Upper lobe of left lung (tissue), 6 donors: ENCODE results near the gene EIF4EBP2. TPM values are rescaled to one million over a fixed set of nuclear protein-coding genes. Genes with fewer than 3 reads are reported as not detected.

Source experiments
- ATAC-seq, 2 donors: fragments of 200-7000 bp; cut with Tn5 transposase; one replicate each; pipeline ENCODE4 v1.9.1; 2022; ENCODE audit warnings: mild to moderate bottlenecking in 2 of 2, moderate library complexity in 2 of 2; ENCODE audit not compliant: low FRiP score in 2 of 2
- DNase-seq, 2 donors: peaks; one replicate each; pipeline ENCODE4 v3.0.0-alpha.2; 2019 to 2020
- H3K27ac ChIP-seq, 4 donors: fragments of 200-600 bp; sonication (generic); one replicate each; pipeline ENCODE4 v1.5.1; 2016 to 2019
- H3K27me3 ChIP-seq, 4 donors: fragments of 200-600 bp; sonication (generic); one replicate each; pipeline ENCODE4 v1.5.1; 2017 to 2019
- H3K36me3 ChIP-seq, 4 donors: fragments of 200-600 bp; sonication (generic); one replicate each; pipeline ENCODE4 v1.5.1; 2016 to 2019
- H3K4me1 ChIP-seq, 4 donors: fragments of 200-600 bp; sonication (generic); one replicate each; pipeline ENCODE4 v1.5.1; 2018 to 2019
- H3K4me3 ChIP-seq, 4 donors: fragments of 200-600 bp; sonication (generic); one replicate each; pipeline ENCODE4 v1.5.1; 2017 to 2019; ENCODE audit warnings: mild to moderate bottlenecking in 2 of 4, moderate library complexity in 1 of 4
- H3K9me3 ChIP-seq, 4 donors: fragments of 200-600 bp; sonication (generic); one replicate each; pipeline ENCODE4 v1.5.1; 2018 to 2019
- CTCF ChIP-seq, 6 experiments: fragments of 450-650 bp in 4 of 6; fragments of 200-600 bp in 2 of 6; sonication (generic) in 2 of 6; IDR thresholded peaks; one replicate each; pipeline ENCODE4 v1.5.1; 2016 to 2019; ENCODE audit warnings: antibody characterized with exemption in 6 of 6
- EP300 ChIP-seq, 4 donors: sonication (generic); formaldehyde crosslinking; IDR thresholded peaks; one replicate each; pipeline ENCODE4 v1.5.1; 2017; ENCODE audit warnings: antibody characterized with exemption in 4 of 4, control low read depth in 2 of 4
- POLR2A ChIP-seq, 4 donors: fragments of 450-650 bp; IDR thresholded peaks; one replicate each; pipeline ENCODE4 v1.5.1; 2016 to 2017; ENCODE audit warnings: antibody characterized with exemption in 4 of 4, mild to moderate bottlenecking in 2 of 4
- POLR2AphosphoS5 ChIP-seq, 2 donors: sonication (generic); formaldehyde crosslinking; IDR thresholded peaks; one replicate each; pipeline ENCODE4 v1.5.1; 2017; ENCODE audit warnings: antibody characterized with exemption in 2 of 2
- WGBS, 2 donors: methylation state at CpG; one replicate each; pipeline ENCODE4 v1.1.5; 2017 to 2018; 5-methylcytosine and 5-hydroxymethylcytosine counted together
- total RNA-seq, 6 donors: library from RNA; depleted of rRNA in 4 of 6; stranded (reverse); fragments of >200 nt in 4 of 6; gene quantifications; one replicate each; pipeline versions ENCODE4 v1.1.0 to v1.2.1, GENCODE V29; 2016 to 2021
- donor health status: DM: no; HTN: no; CAD: no; lungs with moderate emphysema.
- donor health status: DM: no; HTN: yes; CAD: no; lungs with severe emphysema.

Gene EIF4EBP2
- total RNA-seq, 6 donors from 2014 or later = 36.3 to 85.1 (median 58.9) TPM

- WGBS, 2 donors = 57 to 71% methylated on average over 3 to 6 of the region's 6 CpGs
- DNase-seq (no peak), ATAC-seq (no peak)
- no peaks in the 10 kb centered on the region for H3K36me3 ChIP-seq
- H3K9me3 ChIP-seq = no peaks in the 10 kb centered on the region
- H3K27ac ChIP-seq = no peak overlapping the region
- no peak overlapping the region for H3K4me3 ChIP-seq
- no peak for TF ChIP-seq POLR2AphosphoS5 (IDR thresholded peaks at IDR 0.05)
- TF ChIP-seq EP300 (IDR thresholded peaks at IDR 0.05) = no peak
- H3K4me1 ChIP-seq = peaks cover 11 to 18% (median 13%) of the 10 kb centered on the region in 4 donors
- H3K27me3 ChIP-seq = peaks cover 0 to 12% (median 0%) of the 10 kb centered on the region in 4 donors
Measured at GRCh38 chr10:70455213-70455630, 51.3 kb downstream of the EIF4EBP2 start.

- 71 to 75% methylated on average over 8 of the region's 8 CpGs for WGBS, 2 donors
- TF ChIP-seq POLR2AphosphoS5 (IDR thresholded peaks at IDR 0.05) (no peak), EP300 (IDR thresholded peaks at IDR 0.05) (no peak), POLR2A (IDR thresholded peaks at IDR 0.05) (no peak), CTCF (IDR thresholded peaks at IDR 0.05) (no peak)
- Histone ChIP-seq H3K36me3 (no peaks in the 10 kb centered on the region), H3K9me3 (no peaks in the 10 kb centered on the region), H3K4me1 (peaks cover 11 to 18% (median 14%) of the 10 kb centered on the region in 4 donors), H3K27ac (no peak overlapping the region), H3K27me3 (peaks cover 0 to 12% (median 0%) of the 10 kb centered on the region in 4 donors), H3K4me3 (no peak overlapping the region)
- no peak for ATAC-seq
- DNase-seq = no peak
Measured at GRCh38 chr10:70456164-70456563, 52.2 kb downstream of the EIF4EBP2 start.

- TF ChIP-seq POLR2AphosphoS5 (IDR thresholded peaks at IDR 0.05) = no peak
- no peak for TF ChIP-seq CTCF (IDR thresholded peaks at IDR 0.05)
- TF ChIP-seq POLR2A (IDR thresholded peaks at IDR 0.05) = no peak
- no peak for TF ChIP-seq EP300 (IDR thresholded peaks at IDR 0.05)
- H3K4me3 ChIP-seq = peak overlapping the region in 3 of 4 donors; percentile 26 to 43 (median 37)
Measured at GRCh38 chr10:70457759-70458305, 53.9 kb downstream of the EIF4EBP2 start.

GRCh38 chr10:70458329-70459060 is 54.5 kb downstream of the EIF4EBP2 start:
- H3K27ac ChIP-seq = peak overlapping the region in 3 of 4 donors; percentile 28 to 66 (median 65)
- no peaks in the 10 kb centered on the region for H3K36me3 ChIP-seq
- no peak for TF ChIP-seq EP300 (IDR thresholded peaks at IDR 0.05)
- TF ChIP-seq POLR2A (IDR thresholded peaks at IDR 0.05) = no peak
- peak in 5 of 6 experiments; percentile 12 to 45 (median 21) for TF ChIP-seq CTCF (IDR thresholded peaks at IDR 0.05)
- no peak for TF ChIP-seq POLR2AphosphoS5 (IDR thresholded peaks at IDR 0.05)
- ATAC-seq = peak; percentile 64 to 88
- peak overlapping the region in 3 of 4 donors; percentile 26 to 43 (median 37) for H3K4me3 ChIP-seq
- no peaks in the 10 kb centered on the region for H3K9me3 ChIP-seq
- WGBS, 2 donors = 9% methylated on average over 35 of the region's 62 CpGs; no CpG with 5 or more reads in 1 of the 2 donors
- peak; percentile 66 to 93 for DNase-seq
- H3K27me3 ChIP-seq = peaks cover 0 to 12% (median 0%) of the 10 kb centered on the region in 4 donors
- peaks cover 25 to 35% (median 32%) of the 10 kb centered on the region in 4 donors for H3K4me1 ChIP-seq

More at GRCh38 chr10:70457759-70458305, 53.9 kb downstream of the EIF4EBP2 start:
- H3K27ac ChIP-seq = peak overlapping the region in 2 of 4 donors; percentile 65 to 66
- WGBS, 2 donors = 42 to 50% methylated on average over 17 of the region's 17 CpGs
- DNase-seq = no peak
- H3K36me3 ChIP-seq = no peaks in the 10 kb centered on the region
- no peak for ATAC-seq
- peaks cover 25 to 31% (median 27%) of the 10 kb centered on the region in 4 donors for H3K4me1 ChIP-seq
- peaks cover 0 to 12% (median 0%) of the 10 kb centered on the region in 4 donors for H3K27me3 ChIP-seq
- no peaks in the 10 kb centered on the region for H3K9me3 ChIP-seq

GRCh38 chr10:70459061-70459773 is 55.3 kb downstream of the EIF4EBP2 start:
- DNase-seq (no peak), ATAC-seq (no peak)
- peak overlapping the region in 3 of 4 donors; percentile 34 to 66 (median 65) for H3K27ac ChIP-seq
- peaks cover 0 to 12% (median 0%) of the 10 kb centered on the region in 4 donors for H3K27me3 ChIP-seq
- TF ChIP-seq CTCF (IDR thresholded peaks at IDR 0.05) (no peak), POLR2A (IDR thresholded peaks at IDR 0.05) (no peak), POLR2AphosphoS5 (IDR thresholded peaks at IDR 0.05) (no peak), EP300 (IDR thresholded peaks at IDR 0.05) (no peak)
- WGBS, 2 donors = 53 to 58% methylated on average over 11 to 15 of the region's 19 CpGs
- H3K4me3 ChIP-seq = no peak overlapping the region
- H3K9me3 ChIP-seq = no peaks in the 10 kb centered on the region
- H3K36me3 ChIP-seq = no peaks in the 10 kb centered on the region
- H3K4me1 ChIP-seq = peaks cover 25 to 35% (median 32%) of the 10 kb centered on the region in 4 donors
